Mammary epithelial cell (primary cell): ENCODE data around the gene SPDEF.

Source experiments
- EZH2 ChIP-seq: IDR thresholded peaks from 2 replicates; pipeline ENCODE4 v1.6.1; 2012; ENCODE audit warnings: low read length, inconsistent platforms, borderline replicate concordance
- TF ChIP-seq, protein P1 (sequence below), 2 donors: IDR thresholded peaks in 1 of 2; conservative IDR thresholded peaks in 1 of 2; 2 replicates each; pipeline ENCODE4 v1.5.1; 2011 to 2012; ENCODE audit warnings: inconsistent platforms in 2 of 2, low read length in 2 of 2, mild to moderate bottlenecking in 2 of 2, control low read depth in 1 of 2, low read depth in 1 of 2; ENCODE audit not compliant: insufficient read depth in 1 of 2; ENCODE audit errors: extremely low read depth in 1 of 2

DNA sequence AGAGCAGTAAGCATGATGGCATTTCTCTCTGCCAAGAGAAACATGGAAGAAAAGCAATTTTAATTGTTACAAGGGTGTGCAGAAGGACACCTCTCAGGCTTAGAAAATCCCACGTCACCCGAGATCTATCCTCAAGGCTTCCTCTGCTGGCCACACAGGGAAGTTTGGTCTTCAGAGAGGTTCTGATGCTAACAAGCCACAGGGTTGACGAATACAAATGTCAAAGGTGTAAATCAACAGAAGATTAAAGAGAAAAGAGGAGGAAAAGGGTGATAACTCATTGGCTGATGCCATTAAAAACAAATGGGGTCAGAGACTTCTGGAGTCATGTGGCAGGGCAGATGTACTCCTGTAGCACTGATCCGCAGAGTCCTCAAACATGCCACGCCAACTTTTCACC is 33.6 kb upstream of the SPDEF start:
- TF ChIP-seq, protein P1, sequence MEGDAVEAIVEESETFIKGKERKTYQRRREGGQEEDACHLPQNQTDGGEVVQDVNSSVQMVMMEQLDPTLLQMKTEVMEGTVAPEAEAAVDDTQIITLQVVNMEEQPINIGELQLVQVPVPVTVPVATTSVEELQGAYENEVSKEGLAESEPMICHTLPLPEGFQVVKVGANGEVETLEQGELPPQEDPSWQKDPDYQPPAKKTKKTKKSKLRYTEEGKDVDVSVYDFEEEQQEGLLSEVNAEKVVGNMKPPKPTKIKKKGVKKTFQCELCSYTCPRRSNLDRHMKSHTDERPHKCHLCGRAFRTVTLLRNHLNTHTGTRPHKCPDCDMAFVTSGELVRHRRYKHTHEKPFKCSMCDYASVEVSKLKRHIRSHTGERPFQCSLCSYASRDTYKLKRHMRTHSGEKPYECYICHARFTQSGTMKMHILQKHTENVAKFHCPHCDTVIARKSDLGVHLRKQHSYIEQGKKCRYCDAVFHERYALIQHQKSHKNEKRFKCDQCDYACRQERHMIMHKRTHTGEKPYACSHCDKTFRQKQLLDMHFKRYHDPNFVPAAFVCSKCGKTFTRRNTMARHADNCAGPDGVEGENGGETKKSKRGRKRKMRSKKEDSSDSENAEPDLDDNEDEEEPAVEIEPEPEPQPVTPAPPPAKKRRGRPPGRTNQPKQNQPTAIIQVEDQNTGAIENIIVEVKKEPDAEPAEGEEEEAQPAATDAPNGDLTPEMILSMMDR (conservative IDR thresholded peaks at IDR 0.05 in 1 of 2, IDR thresholded peaks at IDR 0.05 in 1 of 2; ENCODE audit: extremely low read depth in 1 of 2, insufficient read depth in 1 of 2, low read depth in 1 of 2, low read length in 2 of 2), result no peak
- no peak for TF ChIP-seq EZH2
